ENCODE results near the gene UST.

The UST gene

DNA sequence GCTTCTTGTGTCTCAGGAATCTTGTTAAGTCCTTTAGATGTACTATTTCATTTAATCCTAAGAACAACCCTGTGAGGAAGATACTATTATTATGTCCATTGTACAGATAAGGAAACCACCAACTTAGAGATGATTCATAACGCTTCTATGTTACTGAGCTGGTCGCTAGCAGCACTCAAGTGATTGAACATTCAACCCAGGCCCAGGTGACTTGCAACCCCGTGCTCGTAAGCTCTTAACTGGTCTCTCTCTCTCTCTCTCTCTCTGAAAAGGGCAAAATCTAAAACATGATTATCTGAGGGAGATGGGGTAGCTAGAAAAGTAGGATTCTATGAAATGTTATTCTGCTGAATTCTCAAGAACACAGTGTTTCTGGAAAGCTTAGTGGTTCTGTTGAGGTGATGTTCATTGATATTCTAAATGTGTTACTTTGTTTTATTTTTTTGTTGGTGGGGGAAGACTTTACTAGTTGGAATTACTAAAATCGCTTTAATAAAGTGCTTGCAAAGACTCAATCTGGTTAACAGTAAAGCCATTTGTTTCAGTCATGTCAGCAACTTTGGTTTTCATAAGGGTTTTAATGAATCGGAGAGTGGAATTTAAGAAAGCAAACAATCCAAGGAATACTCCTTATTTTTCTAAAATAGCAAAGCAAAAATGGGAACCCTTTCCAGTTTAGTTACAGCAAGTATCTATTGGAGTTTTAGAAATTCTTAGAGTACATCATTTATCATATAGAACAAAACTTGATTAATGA lies 305.7 kb downstream of the UST start:
- no peak for DNase-seq

DNA sequence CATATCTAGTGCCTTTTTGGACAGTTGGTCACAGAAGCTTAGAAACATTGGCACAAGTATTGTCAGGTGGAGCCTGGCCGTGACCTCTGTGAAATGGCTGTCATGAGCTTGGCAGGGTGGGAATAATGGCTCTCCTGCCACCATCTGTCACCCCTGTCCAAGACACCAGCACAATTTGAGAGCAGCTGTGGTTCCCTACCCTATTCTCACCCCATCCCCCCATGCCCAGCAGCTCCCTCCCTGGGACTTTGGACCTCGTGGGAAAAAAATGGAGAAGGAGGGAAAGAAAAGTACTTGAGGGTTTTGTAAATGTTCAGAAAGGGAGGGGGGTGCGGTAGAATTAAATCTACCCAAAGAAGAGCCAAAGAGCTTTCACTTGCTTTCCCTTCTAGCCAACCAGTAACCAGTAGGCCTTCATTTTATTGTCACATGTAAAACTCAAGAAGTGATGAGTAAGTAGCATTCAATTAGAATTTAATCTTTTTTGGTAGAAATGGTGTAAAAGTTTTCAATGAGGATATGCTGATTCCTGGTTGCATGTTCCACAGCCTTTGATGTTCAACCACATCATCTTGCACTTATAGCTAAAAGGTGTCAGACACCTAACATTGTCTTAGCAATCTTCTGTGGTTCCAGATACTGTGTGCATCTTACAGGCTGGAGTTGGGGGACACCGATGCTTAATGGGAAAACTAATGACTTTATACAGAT lies 307.2 kb downstream of the UST start:
- no peak for DNase-seq

- DNase-seq: no peak
These were observed 307.8 kb downstream of the UST start for GRCh38 chr6:149054559-149055194.

- no peak for DNase-seq
These were observed 308.5 kb downstream of the UST start for GRCh38 chr6:149055195-149055899.

DNA sequence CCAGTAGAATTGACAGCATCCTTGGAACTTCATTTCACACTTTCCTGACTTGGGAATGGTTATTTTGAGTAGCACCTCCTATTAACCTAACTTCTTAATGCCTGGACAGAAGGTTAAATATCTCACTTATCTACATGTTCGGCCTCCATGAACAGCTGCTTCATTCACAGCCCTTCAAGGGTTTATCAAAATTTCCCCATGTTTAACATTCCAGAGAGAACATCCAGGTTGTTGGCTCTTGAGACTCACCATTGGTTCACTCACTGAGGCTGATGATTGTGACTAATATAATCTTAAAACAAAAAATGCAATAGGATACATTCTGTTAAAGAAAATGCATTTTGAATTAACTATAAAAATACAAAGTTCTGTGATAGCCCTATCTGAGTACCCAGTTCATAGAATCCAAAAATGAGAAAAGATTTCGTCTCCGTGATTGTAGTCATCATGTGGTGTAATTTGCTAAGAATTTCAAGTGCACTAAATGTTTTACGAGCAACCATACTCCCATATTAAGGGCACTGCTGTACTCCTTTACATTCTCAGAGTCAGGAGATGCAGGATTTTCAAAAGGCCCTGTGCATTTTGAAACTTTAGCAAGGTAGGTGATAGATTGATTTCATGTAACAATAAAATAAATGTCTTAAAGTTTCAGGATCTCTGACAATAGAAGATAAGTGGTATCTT lies 310.1 kb downstream of the UST start:
- DNase-seq: no peak

- no peak for DNase-seq
These were observed 310.6 kb downstream of the UST start for GRCh38 chr6:149057464-149057840.

DNA sequence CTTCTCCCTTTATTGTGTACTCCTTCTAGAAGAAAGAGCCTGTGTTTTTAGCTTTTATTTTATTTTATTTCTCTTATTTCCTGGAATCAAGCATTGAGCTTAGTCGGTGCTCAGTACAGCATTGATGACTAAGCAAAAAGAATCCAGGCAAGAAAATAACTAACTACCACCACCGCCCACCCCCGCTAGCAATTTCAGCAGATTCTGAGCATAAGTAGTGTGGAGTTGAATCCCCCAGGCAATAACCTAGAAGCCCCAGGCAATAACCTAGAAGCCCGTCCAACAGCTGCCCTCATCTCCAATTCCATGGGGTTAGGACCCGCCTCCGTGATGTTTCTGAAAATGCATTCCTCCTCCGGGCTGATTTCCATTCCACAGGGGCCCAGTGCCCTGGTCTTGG lies 312.7 kb downstream of the UST start:
- DNase-seq: peak in 1 of 2 donors; percentile 17

GRCh38 chr6:149060300-149060984 lies 313.6 kb downstream of the UST start:
- DNase-seq: peak in 1 of 2 donors; percentile 91

DNA sequence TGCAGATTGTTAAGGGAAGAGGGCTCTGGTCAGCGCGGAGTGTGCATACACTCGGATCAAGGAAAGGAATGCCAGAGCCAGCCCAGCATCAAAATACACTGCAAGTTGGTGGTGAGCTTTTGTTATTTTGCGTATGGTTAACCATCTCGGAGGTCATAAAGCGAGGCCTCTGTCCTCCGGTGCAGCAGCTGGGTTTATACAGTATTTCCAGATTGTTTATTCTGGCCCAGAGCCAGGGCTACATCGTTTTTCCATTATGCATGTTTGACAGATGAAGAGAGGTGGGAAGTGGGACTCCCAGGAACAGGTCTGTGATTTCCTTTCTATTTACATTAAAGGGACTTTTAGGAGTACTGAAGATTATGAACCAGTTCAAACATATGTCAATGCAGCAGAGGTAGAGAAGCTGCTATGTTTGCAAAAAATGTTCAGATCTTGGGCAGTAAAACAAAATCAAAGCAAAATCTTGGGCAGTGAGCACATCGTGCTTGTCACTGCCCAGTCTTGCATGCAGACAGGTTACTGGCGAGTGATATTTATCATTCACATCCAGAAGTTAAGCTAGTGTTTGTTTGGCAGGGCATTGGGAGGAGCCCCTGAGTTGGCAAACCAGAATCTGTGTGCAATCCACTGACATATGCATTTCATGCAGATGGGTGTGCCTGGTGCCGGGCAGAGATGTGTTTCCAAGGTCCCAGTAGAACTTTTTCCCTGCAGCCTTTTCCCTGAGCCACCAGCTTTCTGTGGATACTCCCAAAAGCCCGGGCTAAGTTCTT lies 314.3 kb downstream of the UST start:
- no peak for DNase-seq

DNA sequence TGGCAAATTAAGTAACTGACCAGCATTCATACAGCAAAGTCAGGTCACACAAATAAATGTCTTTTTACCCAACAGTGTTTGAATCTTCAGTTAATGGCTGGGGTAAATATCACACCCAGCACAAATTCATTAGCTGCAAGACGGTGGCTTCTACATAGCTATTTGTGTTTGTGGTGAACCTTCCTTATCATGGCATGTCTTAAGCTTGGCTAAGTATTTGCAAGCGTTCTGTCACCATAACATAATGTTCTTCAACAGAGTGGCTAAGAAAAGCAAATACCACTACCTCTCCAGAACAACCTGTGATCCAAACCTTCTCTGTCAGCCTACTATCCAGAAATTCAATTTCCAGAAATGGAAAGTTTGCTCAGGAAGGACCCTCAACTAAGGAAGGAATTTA lies 315.1 kb downstream of the UST start:
- DNase-seq: no peak

DNA sequence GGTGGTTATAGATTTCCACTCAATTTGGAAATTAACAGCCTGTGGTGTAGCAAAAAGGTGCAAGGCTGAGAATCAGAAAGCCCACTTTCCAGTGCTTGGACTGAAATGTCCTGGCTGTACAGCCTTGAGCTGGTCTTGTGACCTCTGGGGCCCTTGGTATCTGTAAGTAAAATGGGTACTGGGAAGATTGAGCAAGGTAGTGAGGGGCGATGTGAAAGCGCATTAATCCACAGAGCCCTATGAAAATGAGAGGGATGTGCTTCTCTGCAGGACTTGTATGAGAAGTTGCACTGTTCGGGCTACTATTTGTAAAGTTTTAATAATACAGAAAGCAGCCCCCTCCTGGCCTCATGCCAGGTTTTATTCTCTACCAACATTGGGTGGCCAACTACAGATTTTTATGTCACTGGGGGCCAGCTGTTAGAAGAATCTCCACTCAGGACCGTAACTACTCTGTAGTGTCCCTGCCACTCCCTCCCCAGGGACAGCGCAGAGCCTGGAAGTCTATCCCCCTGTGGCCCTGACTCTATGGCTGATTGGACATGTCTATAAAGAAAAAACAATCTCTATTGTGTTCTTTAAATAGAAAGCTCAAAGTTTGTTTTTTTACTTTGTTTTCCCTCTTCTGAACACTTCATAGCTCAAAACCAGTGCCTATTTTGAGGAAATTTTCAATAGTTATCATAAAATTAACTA lies 316.0 kb downstream of the UST start:
- DNase-seq: no peak

- no peak for DNase-seq
These were observed 316.6 kb downstream of the UST start for GRCh38 chr6:149063468-149063867.

DNA sequence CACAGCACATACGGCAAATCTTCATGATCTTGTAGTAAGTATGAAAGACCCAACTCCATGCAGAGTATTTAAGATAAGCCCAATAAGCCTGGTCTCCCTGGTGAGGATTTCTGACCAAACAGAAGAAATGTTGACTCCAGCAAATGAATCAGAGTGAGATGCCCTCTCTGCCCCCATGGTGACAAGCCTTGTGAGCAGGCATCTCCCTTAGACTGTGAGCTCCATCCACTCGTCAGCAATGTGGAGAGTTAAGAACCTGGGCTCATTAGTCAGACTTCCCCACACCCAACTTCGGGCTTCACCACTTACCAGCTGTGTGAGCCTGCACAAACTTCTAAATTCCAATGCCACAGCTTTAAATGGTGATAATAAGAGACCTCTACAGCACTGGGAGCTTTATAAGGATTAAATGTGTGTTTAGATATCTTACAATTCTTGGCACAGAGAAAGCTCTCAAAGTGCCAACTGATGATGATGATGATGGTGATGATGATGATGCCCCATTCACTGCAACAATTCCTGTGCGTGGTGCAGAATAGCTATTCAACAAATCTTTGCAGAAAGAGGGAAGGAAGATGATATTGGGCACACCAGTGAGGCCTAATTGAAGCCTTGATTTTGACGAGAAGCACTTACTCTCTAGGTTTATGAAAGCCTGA lies 317.3 kb downstream of the UST start:
- no peak for DNase-seq

DNA sequence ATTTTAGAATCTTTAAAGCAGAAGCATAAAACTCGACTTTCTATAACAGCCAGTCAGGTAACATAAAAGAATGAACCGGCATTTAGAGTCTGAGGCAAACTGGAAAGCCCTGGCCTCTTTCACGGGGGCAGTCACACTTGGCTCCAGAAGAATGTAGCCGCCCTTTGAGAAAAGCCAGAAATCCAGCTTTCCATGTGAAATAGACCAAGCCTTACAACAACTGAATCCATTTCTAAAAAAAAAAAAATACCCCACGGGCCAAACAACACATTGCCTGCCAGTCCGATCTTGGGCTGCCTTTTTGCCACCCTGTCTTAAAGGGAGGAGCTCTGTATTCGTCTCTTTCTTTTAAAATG lies 317.8 kb downstream of the UST start:
- no peak for DNase-seq

DNA sequence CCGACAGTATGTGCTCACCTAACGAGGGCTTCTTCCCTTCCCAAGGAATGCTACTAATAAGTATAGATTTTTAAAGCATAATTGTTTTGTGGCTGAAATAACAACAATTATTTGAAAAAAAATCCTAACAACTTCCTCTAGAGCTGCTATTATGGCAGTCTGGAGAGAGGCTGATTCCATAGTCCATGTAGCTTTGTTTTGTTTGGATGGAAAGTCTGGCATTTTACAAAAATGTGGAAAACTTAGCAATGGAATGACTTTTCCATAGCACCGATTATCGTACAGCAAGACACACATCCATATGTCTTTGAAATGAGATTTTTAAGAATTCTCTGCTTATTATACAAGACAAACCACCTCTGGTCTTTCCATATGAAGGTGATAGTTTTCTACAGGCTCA lies 318.3 kb downstream of the UST start:
- DNase-seq: no peak

- peak in 1 of 2 donors; percentile 99 for DNase-seq
These were observed 319.1 kb downstream of the UST start for GRCh38 chr6:149065658-149066556.

GRCh38 chr6:149071997-149072396 lies 325.2 kb downstream of the UST start:
- DNase-seq: no peak

GRCh38 chr6:149074832-149075258 lies 328.0 kb downstream of the UST start:
- DNase-seq: no peak
